ENCODE data around the gene TMEM200C.

Gene TMEM200C

GRCh38 chr18:5842653-5843052 is 52.7 kb downstream of the TMEM200C start:
- no peaks in the 10 kb centered on the region for H3K36me3 Mint-ChIP-seq (ENCODE audit: insufficient read depth)
- no peaks in the 10 kb centered on the region for H3K27me3 Mint-ChIP-seq
- ATAC-seq (replicated peaks; ENCODE audit: extremely low read depth, poor library complexity, severe bottlenecking) (no peak), DNase-seq (ENCODE audit: low spot score in 2 of 2) (no peak)
- H3K4me3 Mint-ChIP-seq = no peak overlapping the region
- H3K4me1 Mint-ChIP-seq = no peaks in the 10 kb centered on the region
- H3K27ac Mint-ChIP-seq (ENCODE audit: low read depth) = no peak overlapping the region
- H3K9me3 Mint-ChIP-seq = peaks cover 2% of the 10 kb centered on the region

- no peaks in the 10 kb centered on the region for H3K27me3 Mint-ChIP-seq
- H3K4me3 Mint-ChIP-seq = no peak overlapping the region
- DNase-seq (ENCODE audit: low spot score in 2 of 2) = no peak
- no peak overlapping the region for H3K27ac Mint-ChIP-seq (ENCODE audit: low read depth)
- ATAC-seq (replicated peaks; ENCODE audit: extremely low read depth, poor library complexity, severe bottlenecking) = no peak
- no peaks in the 10 kb centered on the region for H3K4me1 Mint-ChIP-seq
- H3K36me3 Mint-ChIP-seq (ENCODE audit: insufficient read depth) = no peaks in the 10 kb centered on the region
- H3K9me3 Mint-ChIP-seq = no peaks in the 10 kb centered on the region
Measured at GRCh38 chr18:5841518-5841917, 53.8 kb downstream of the TMEM200C start.

DNA sequence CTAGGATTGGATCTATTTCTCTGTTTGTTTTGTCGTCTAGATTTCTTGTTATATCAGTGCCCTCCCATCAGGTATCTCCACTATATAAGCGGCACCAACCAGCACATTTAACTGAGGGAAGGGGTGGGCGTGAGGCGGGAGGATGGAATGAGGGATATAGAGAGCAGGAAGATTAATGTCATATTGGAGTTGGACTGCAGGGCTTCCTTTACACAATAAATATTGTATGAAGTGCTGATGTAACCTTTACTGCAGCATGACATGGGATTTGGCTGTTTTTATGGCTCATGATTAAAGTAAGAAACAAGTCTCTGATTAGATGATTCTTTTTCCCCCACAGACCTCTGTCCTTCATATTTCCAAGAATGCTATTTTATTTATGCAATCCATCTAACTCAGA is 54.8 kb downstream of the TMEM200C start:
- H3K36me3 Mint-ChIP-seq (ENCODE audit: insufficient read depth) = no peaks in the 10 kb centered on the region
- no peaks in the 10 kb centered on the region for H3K27me3 Mint-ChIP-seq
- H3K27ac Mint-ChIP-seq (ENCODE audit: low read depth) = no peak overlapping the region
- no peaks in the 10 kb centered on the region for H3K4me1 Mint-ChIP-seq
- DNase-seq (ENCODE audit: low spot score in 2 of 2) = no peak
- no peak overlapping the region for H3K4me3 Mint-ChIP-seq
- ATAC-seq (replicated peaks; ENCODE audit: extremely low read depth, poor library complexity, severe bottlenecking) = no peak
- no peaks in the 10 kb centered on the region for H3K9me3 Mint-ChIP-seq

DNA sequence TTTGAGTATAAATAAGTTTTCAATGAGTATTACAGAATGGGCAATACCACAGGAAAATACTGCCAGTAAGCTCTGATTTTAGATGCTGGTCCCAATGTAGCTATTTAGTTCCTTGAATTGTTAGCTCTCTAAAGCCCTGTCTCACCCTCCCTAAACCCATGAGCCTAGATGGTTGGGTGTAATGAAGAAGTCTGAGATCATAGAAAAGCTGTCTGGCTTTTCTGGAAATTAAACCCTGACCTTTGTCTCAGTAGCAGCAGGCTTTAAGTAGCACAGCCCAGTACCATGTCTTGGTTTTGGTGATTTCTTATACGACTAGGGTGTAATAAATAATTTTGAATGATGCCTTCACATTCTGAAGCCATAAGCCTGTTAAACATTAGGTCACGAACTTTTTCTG is 55.3 kb downstream of the TMEM200C start:
- Mint-ChIP-seq H3K27ac (ENCODE audit: low read depth) (no peak overlapping the region), H3K36me3 (ENCODE audit: insufficient read depth) (no peaks in the 10 kb centered on the region), H3K27me3 (no peaks in the 10 kb centered on the region), H3K9me3 (no peaks in the 10 kb centered on the region), H3K4me3 (no peak overlapping the region), H3K4me1 (no peaks in the 10 kb centered on the region)
- ATAC-seq (replicated peaks; ENCODE audit: extremely low read depth, poor library complexity, severe bottlenecking) = no peak
- DNase-seq (ENCODE audit: low spot score in 2 of 2) = no peak

DNA sequence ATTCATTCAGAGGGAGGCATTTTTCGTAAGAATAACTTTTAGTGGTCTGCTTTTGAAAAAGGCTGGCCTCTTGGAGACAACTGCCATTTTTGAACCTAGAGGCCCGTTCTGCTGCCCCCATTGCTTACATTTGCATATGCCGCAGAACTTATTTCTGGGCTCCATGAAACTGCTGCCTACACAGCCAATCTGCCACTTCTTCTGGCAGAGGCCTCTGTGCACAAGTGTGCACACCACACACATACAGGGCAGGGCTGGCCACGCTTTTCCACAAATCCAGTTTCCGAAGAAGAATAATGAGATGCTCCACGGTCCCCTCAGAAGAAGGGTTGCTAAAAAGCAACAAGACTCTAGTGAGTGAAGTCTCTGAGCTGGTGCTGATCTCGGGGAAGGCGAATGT is 56.2 kb downstream of the TMEM200C start:
- no peaks in the 10 kb centered on the region for H3K36me3 Mint-ChIP-seq (ENCODE audit: insufficient read depth)
- H3K27ac Mint-ChIP-seq (ENCODE audit: low read depth) = no peak overlapping the region
- ATAC-seq (replicated peaks; ENCODE audit: extremely low read depth, poor library complexity, severe bottlenecking) (no peak), DNase-seq (ENCODE audit: low spot score in 2 of 2) (no peak)
- H3K4me3 Mint-ChIP-seq = no peak overlapping the region
- no peaks in the 10 kb centered on the region for H3K27me3 Mint-ChIP-seq
- no peaks in the 10 kb centered on the region for H3K4me1 Mint-ChIP-seq
- H3K9me3 Mint-ChIP-seq = peaks cover 4% of the 10 kb centered on the region
